OCI-LY3 (cell line): ENCODE results near the gene KCTD21.
A peak's percentile ranks its signal among the peaks of the same experiment; 100 is the strongest.

Experiments used
- H2AFZ ChIP-seq: fragments of 200-600, 300-600 bp; shearing (Covaris generic); 2 replicates; pipeline ENCODE4 v1.6.0; 2014; ENCODE audit warnings: antibody characterized with exemption, low read depth, low read length
- H3K27ac ChIP-seq: fragments of 200-600, 300-600 bp; sonication (generic); 2 replicates; pipeline ENCODE4 v1.5.1; 2014; ENCODE audit warnings: mild to moderate bottlenecking, low read length, moderate library complexity, mixed read lengths
- H3K27me3 ChIP-seq: fragments of 200-600, 300-600 bp; sonication (generic); 2 replicates; pipeline ENCODE4 v1.6.1; 2014; ENCODE audit warnings: low read depth, low read length, mixed read lengths
- H3K36me3 ChIP-seq: fragments of 200-600, 300-600 bp; sonication (generic); replicated peaks from 2 replicates; pipeline ENCODE3; 2014; ENCODE audit warnings: low read depth, low read length, mixed read lengths
- H3K4me1 ChIP-seq: fragments of 300-600, 200-600 bp; sonication (generic); 2 replicates; pipeline ENCODE4 v1.6.1; 2014; ENCODE audit warnings: low read length, mixed read lengths
- H3K4me2 ChIP-seq: fragments of 200-600, 300-600 bp; sonication (generic); 2 replicates; pipeline ENCODE4 v1.6.1; 2014; ENCODE audit warnings: low read length, mixed read lengths
- H3K4me3 ChIP-seq: fragments of 300-600, 200-600 bp; sonication (generic); 2 replicates; pipeline ENCODE4 v1.5.1; 2014; ENCODE audit warnings: antibody characterized with exemption, mild to moderate bottlenecking, low read length, moderate library complexity
- H3K79me2 ChIP-seq: fragments of 300-600, 200-600 bp; shearing (Covaris generic); 2 replicates; pipeline ENCODE4 v1.6.1; 2014; ENCODE audit warnings: mild to moderate bottlenecking, low read length, mixed read lengths
- H3K9ac ChIP-seq: fragments of 300-600, 200-600 bp; shearing (Covaris generic); 2 replicates; pipeline ENCODE4 v1.6.0; 2014; ENCODE audit warnings: mild to moderate bottlenecking, low read length, moderate library complexity
- H3K9me3 ChIP-seq: fragments of 200-600, 300-600 bp; shearing (Covaris generic); 2 replicates; pipeline ENCODE4 v1.6.1; 2014; ENCODE audit warnings: low read length, mixed read lengths; ENCODE audit not compliant: insufficient read depth
- H4K20me1 ChIP-seq: fragments of 200-600, 300-600 bp; sonication (generic); 2 replicates; pipeline ENCODE4 v1.6.1; 2016; ENCODE audit warnings: low read length, mixed read lengths; ENCODE audit not compliant: insufficient read depth
- EZH2phosphoT487 ChIP-seq: fragments of 200-600 bp; shearing (Covaris generic); IDR thresholded peaks from 2 replicates; pipeline ENCODE4 v1.6.1; 2018; ENCODE audit warnings: antibody characterized with exemption, mixed run types, low read depth
- TF ChIP-seq, protein P1 (sequence below): fragments of 200-600, 300-600 bp; sonication (generic); IDR thresholded peaks from 2 replicates; pipeline ENCODE4 v1.5.1; 2014; ENCODE audit warnings: antibody characterized with exemption, low read length, low read depth

Gene KCTD21

GRCh38 chr11:78147807-78148206, 40.6 kb downstream of the KCTD21 start:
- Histone ChIP-seq H3K9ac (no peak overlapping the region), H3K4me2 (no peak overlapping the region), H3K27me3 (no peaks in the 10 kb centered on the region), H3K4me1 (peaks cover 9% of the 10 kb centered on the region), H3K27ac (no peak overlapping the region), H2AFZ (no peak overlapping the region), H4K20me1 (no peaks in the 10 kb centered on the region), H3K9me3 (no peaks in the 10 kb centered on the region), H3K4me3 (no peak overlapping the region), H3K79me2 (no peaks in the 10 kb centered on the region), H3K36me3 (no peaks in the 10 kb centered on the region)
- TF ChIP-seq, protein P1, sequence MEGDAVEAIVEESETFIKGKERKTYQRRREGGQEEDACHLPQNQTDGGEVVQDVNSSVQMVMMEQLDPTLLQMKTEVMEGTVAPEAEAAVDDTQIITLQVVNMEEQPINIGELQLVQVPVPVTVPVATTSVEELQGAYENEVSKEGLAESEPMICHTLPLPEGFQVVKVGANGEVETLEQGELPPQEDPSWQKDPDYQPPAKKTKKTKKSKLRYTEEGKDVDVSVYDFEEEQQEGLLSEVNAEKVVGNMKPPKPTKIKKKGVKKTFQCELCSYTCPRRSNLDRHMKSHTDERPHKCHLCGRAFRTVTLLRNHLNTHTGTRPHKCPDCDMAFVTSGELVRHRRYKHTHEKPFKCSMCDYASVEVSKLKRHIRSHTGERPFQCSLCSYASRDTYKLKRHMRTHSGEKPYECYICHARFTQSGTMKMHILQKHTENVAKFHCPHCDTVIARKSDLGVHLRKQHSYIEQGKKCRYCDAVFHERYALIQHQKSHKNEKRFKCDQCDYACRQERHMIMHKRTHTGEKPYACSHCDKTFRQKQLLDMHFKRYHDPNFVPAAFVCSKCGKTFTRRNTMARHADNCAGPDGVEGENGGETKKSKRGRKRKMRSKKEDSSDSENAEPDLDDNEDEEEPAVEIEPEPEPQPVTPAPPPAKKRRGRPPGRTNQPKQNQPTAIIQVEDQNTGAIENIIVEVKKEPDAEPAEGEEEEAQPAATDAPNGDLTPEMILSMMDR: no peak
- TF ChIP-seq EZH2phosphoT487: no peak

DNA sequence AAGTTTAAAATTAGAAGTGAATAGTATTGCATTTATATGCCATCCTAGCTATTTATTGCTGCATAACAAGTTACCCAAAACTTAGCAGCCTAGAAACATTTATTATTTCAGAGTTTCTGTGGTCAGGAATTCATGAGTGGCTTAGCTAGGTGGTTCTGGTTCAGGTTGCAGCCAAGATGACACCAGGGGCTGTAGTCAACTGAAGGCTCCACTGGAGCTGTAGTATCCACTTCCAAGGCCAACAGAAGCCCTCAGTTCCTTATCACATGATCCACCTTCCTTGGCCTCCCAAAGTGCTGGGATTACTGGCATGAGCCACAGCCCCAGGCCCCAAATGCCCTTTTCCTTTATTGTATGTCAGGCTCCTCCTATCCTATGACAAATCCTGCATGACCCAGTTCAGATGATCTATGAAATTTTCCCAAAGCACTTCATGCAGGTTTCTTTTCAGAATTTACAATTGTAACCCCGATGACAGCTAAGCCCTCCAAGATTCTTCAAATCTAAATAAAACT, 42.9 kb downstream of the KCTD21 start:
- H3K79me2 ChIP-seq: peaks cover 9% of the 10 kb centered on the region
- H3K9ac ChIP-seq: no peak overlapping the region
- peaks cover 14% of the 10 kb centered on the region for H3K4me1 ChIP-seq
- H3K36me3 ChIP-seq: peaks cover 3% of the 10 kb centered on the region
- no peak overlapping the region for H3K27ac ChIP-seq
- H2AFZ ChIP-seq: no peak overlapping the region
- H3K27me3 ChIP-seq: no peaks in the 10 kb centered on the region
- H3K4me2 ChIP-seq: no peak overlapping the region
- H3K9me3 ChIP-seq: no peaks in the 10 kb centered on the region
- no peak overlapping the region for H3K4me3 ChIP-seq
- H4K20me1 ChIP-seq: no peaks in the 10 kb centered on the region
- no peak for TF ChIP-seq EZH2phosphoT487
- TF ChIP-seq, protein P1: no peak

DNA sequence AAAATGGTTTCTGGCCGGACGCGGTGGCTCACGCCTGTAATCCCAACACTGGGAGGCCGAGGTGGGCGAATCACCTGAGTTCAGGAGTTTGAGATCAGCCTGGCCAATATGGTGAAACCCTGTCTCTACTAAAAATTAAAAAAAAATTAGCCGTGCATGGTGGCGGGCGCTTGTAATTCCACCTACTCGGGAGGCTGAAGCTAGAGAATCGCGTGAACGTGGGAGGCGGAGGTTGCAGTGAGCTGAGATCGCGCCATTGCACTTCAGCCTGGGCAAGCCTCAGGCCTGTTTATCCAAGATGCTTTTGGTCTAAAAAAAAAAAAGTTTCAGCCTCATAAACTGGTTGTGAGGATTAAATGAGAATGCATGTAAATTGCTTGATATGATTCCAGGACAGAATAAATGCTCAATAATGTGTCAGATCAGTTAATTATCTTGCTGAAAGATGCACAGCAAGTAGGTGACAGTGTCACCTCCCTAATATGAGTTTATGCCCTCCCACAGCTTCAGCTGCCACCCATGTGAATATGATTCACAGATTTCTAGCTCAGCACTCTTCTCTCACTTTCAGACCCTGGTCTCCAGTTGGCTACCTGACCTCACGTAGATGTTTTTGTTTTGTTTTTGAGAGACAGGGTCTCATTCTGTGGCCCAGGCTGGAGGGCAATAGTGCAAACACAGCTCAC, 47.9 kb downstream of the KCTD21 start:
- Histone ChIP-seq H3K4me2 (peak overlapping the region; percentile 66), H3K27me3 (no peaks in the 10 kb centered on the region), H3K4me1 (peaks cover 25% of the 10 kb centered on the region), H2AFZ (no peak overlapping the region), H3K4me3 (peak overlapping the region; percentile 89), H3K36me3 (peaks cover 23% of the 10 kb centered on the region), H3K9ac (peak overlapping the region; percentile 84), H4K20me1 (no peaks in the 10 kb centered on the region), H3K79me2 (peaks cover 55% of the 10 kb centered on the region), H3K27ac (no peak overlapping the region), H3K9me3 (no peaks in the 10 kb centered on the region)
- TF ChIP-seq, protein P1: no peak
- no peak for TF ChIP-seq EZH2phosphoT487

DNA sequence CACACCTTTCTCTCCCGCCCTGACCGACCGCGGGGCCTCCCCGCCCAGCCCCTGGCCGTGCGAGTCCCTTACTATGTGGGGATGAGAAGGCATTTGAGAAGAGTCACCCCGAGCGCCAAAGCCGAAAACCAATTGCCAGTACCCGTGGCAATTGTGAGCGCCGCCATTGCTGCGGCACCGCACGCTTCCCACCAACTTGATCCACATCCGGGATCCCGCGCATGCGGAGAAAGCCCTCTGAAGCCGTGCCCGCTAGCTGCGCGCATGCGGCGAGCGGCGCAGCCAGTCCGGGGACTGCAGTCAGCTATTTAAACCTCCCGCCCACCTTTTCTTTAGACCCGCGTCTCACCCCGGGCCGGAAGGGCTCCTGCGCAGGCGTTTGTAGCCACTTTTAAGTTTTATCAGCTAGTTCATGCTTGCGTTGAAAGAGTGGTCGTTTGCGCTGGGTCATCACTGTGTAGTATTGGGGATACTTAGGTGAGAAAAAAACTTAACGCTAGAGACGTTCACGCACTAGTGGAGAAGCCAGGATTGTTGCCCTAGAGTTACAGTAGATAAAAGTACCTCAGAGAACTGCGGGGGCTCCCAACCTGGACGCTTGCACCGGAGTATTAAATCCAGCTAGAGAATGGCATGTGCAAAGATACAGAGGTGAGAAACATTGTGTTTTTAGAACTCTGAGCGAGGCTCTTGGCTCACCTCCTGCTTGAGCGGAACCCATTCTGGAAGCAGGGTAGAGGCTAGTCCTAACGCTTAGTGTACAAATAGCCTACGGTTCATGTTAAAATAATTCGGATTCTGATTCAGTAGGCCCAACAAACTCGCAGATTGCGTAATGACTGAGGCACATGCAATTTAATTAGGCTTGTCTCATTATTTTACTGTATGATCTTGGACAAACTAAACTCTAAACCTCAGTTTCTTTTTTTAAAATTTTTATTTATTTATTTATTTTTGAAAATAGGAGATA, 48.7 kb downstream of the KCTD21 start, which contains the start of gene ALG8:
Gene ALG8 (minus strand): TSS at position 205 of the 970 bp plus-strand sequence. CDS start 38 bp downstream, at position 167.
- no peak for TF ChIP-seq EZH2phosphoT487
- TF ChIP-seq, protein P1: no peak
- Histone ChIP-seq H4K20me1 (no peaks in the 10 kb centered on the region), H3K79me2 (peaks cover 63% of the 10 kb centered on the region), H3K4me2 (peak within 1 kb of the TSS; percentile 90), H3K27ac (peak within 1 kb of the TSS; percentile 70), H3K4me3 (peak within 1 kb of the TSS; percentile 89), H3K9ac (peak within 1 kb of the TSS; percentile 90), H3K36me3 (peaks cover 29% of the 10 kb centered on the region), H3K27me3 (no peaks in the 10 kb centered on the region), H3K9me3 (no peaks in the 10 kb centered on the region), H3K4me1 (peaks cover 25% of the 10 kb centered on the region), H2AFZ (peak within 1 kb of the TSS; percentile 77)
